C4-2B (cell line): Measurements from ENCODE around the gene CABLES1.

Experiments
- ZFX ChIP-seq: fragments of 450-650 bp; IDR thresholded peaks from 2 replicates; pipeline ENCODE4 v1.6.1; 2017
- TF ChIP-seq, protein P1 (sequence below): fragments of 450-650 bp; conservative IDR thresholded peaks from 2 replicates; pipeline ENCODE4 v1.5.1; 2017; ENCODE audit warnings: mild to moderate bottlenecking

- TF ChIP-seq, protein P1, sequence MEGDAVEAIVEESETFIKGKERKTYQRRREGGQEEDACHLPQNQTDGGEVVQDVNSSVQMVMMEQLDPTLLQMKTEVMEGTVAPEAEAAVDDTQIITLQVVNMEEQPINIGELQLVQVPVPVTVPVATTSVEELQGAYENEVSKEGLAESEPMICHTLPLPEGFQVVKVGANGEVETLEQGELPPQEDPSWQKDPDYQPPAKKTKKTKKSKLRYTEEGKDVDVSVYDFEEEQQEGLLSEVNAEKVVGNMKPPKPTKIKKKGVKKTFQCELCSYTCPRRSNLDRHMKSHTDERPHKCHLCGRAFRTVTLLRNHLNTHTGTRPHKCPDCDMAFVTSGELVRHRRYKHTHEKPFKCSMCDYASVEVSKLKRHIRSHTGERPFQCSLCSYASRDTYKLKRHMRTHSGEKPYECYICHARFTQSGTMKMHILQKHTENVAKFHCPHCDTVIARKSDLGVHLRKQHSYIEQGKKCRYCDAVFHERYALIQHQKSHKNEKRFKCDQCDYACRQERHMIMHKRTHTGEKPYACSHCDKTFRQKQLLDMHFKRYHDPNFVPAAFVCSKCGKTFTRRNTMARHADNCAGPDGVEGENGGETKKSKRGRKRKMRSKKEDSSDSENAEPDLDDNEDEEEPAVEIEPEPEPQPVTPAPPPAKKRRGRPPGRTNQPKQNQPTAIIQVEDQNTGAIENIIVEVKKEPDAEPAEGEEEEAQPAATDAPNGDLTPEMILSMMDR = no peak
- no peak for TF ChIP-seq ZFX
Observed at GRCh38 chr18:23178661-23179081, 43.4 kb downstream of the CABLES1 start.
